ENCODE data around the gene IKBKE. TPM values are rescaled to one million over a fixed set of nuclear protein-coding genes. Genes with fewer than 3 reads are reported as not detected.
A peak's percentile ranks its signal among the peaks of the same experiment; 100 is the strongest.

Gene IKBKE
- total and polyA plus RNA-seq, 10 of the 15 experiments (the other 5 are each of a cell fraction or from before 2014, with no cell fraction given), result 12.8 to 35.1 (median 23.1) TPM

DNA sequence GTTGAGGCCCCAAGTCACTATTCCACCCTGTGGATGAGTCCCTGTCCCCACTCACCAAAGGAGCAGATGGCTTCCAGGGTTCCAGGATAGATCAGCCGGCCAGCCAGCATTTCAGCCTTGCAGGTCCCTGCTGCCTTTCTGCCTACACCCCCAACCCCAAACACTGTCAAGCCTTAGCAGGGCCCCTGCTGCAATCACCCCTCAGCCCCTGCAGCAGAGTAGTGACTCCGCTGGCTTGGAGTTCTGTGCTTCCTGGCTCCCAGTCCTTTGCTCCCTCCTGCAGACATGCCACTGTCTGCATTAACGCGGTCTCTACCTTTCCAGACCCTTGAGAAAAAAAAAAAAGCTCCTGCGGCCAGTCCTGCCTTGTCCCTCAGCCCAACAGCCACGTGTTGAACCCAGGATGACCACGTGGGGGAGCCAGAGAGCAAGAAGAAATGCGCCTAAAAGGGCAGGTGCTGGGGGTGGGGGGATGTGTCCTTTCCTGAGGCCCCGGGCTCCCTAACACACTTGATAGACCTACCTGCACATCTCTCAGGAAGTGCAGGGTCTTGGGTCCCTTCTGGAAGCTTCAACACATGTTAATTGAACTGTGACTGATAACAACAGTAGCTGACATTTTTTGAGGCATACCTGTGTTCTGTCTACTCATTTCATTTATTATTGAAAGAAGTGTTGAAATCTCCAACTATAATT, 74.4 kb downstream of the IKBKE start (continued):
- TF ChIP-seq ZZZ3 (IDR thresholded peaks at IDR 0.05; ENCODE audit: control insufficient read depth, insufficient read length, low read depth), result no peak
- TF ChIP-seq POLR2AphosphoS2 (IDR thresholded peaks at IDR 0.05; ENCODE audit: low read depth, low read length), result no peak
- TF ChIP-seq, protein P1, sequence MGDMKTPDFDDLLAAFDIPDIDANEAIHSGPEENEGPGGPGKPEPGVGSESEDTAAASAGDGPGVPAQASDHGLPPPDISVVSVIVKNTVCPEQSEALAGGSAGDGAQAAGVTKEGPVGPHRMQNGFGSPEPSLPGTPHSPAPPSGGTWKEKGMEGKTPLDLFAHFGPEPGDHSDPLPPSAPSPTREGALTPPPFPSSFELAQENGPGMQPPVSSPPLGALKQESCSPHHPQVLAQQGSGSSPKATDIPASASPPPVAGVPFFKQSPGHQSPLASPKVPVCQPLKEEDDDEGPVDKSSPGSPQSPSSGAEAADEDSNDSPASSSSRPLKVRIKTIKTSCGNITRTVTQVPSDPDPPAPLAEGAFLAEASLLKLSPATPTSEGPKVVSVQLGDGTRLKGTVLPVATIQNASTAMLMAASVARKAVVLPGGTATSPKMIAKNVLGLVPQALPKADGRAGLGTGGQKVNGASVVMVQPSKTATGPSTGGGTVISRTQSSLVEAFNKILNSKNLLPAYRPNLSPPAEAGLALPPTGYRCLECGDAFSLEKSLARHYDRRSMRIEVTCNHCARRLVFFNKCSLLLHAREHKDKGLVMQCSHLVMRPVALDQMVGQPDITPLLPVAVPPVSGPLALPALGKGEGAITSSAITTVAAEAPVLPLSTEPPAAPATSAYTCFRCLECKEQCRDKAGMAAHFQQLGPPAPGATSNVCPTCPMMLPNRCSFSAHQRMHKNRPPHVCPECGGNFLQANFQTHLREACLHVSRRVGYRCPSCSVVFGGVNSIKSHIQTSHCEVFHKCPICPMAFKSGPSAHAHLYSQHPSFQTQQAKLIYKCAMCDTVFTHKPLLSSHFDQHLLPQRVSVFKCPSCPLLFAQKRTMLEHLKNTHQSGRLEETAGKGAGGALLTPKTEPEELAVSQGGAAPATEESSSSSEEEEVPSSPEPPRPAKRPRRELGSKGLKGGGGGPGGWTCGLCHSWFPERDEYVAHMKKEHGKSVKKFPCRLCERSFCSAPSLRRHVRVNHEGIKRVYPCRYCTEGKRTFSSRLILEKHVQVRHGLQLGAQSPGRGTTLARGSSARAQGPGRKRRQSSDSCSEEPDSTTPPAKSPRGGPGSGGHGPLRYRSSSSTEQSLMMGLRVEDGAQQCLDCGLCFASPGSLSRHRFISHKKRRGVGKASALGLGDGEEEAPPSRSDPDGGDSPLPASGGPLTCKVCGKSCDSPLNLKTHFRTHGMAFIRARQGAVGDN (IDR thresholded peaks at IDR 0.05), result no peak
- peak; percentile 77 for TF ChIP-seq ZNF384 (IDR thresholded peaks at IDR 0.05; ENCODE audit: borderline replicate concordance, low read depth, low read length)
- TF ChIP-seq POU2F2 (IDR thresholded peaks at IDR 0.05; ENCODE audit: borderline replicate concordance, low read depth, low read length), result peak; percentile 47; the same call in 1 of the 3 replicates
- TF ChIP-seq, protein P2, sequence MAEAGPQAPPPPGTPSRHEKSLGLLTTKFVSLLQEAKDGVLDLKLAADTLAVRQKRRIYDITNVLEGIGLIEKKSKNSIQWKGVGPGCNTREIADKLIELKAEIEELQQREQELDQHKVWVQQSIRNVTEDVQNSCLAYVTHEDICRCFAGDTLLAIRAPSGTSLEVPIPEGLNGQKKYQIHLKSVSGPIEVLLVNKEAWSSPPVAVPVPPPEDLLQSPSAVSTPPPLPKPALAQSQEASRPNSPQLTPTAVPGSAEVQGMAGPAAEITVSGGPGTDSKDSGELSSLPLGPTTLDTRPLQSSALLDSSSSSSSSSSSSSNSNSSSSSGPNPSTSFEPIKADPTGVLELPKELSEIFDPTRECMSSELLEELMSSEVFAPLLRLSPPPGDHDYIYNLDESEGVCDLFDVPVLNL (IDR thresholded peaks at IDR 0.05; ENCODE audit: low read depth, low read length), result no peak
- TF ChIP-seq CHD2 (IDR thresholded peaks at IDR 0.05; ENCODE audit: borderline replicate concordance, low read depth, low read length), result peak; percentile 59; the same call in 1 of the 2 replicates
- TF ChIP-seq, protein P3, sequence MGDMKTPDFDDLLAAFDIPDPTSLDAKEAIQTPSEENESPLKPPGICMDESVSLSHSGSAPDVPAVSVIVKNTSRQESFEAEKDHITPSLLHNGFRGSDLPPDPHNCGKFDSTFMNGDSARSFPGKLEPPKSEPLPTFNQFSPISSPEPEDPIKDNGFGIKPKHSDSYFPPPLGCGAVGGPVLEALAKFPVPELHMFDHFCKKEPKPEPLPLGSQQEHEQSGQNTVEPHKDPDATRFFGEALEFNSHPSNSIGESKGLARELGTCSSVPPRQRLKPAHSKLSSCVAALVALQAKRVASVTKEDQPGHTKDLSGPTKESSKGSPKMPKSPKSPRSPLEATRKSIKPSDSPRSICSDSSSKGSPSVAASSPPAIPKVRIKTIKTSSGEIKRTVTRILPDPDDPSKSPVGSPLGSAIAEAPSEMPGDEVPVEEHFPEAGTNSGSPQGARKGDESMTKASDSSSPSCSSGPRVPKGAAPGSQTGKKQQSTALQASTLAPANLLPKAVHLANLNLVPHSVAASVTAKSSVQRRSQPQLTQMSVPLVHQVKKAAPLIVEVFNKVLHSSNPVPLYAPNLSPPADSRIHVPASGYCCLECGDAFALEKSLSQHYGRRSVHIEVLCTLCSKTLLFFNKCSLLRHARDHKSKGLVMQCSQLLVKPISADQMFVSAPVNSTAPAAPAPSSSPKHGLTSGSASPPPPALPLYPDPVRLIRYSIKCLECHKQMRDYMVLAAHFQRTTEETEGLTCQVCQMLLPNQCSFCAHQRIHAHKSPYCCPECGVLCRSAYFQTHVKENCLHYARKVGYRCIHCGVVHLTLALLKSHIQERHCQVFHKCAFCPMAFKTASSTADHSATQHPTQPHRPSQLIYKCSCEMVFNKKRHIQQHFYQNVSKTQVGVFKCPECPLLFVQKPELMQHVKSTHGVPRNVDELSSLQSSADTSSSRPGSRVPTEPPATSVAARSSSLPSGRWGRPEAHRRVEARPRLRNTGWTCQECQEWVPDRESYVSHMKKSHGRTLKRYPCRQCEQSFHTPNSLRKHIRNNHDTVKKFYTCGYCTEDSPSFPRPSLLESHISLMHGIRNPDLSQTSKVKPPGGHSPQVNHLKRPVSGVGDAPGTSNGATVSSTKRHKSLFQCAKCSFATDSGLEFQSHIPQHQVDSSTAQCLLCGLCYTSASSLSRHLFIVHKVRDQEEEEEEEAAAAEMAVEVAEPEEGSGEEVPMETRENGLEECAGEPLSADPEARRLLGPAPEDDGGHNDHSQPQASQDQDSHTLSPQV (IDR thresholded peaks at IDR 0.05), result no peak
- TF ChIP-seq, protein P4, sequence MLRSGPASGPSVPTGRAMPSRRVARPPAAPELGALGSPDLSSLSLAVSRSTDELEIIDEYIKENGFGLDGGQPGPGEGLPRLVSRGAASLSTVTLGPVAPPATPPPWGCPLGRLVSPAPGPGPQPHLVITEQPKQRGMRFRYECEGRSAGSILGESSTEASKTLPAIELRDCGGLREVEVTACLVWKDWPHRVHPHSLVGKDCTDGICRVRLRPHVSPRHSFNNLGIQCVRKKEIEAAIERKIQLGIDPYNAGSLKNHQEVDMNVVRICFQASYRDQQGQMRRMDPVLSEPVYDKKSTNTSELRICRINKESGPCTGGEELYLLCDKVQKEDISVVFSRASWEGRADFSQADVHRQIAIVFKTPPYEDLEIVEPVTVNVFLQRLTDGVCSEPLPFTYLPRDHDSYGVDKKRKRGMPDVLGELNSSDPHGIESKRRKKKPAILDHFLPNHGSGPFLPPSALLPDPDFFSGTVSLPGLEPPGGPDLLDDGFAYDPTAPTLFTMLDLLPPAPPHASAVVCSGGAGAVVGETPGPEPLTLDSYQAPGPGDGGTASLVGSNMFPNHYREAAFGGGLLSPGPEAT (IDR thresholded peaks at IDR 0.05; ENCODE audit: low read depth), result 0 out of 2 replicates have a peak, but pooled peaks have one; percentile 31
- no peak for TF ChIP-seq ZNF622 (IDR thresholded peaks at IDR 0.05)
- TF ChIP-seq SPI1 (IDR thresholded peaks at IDR 0.05; ENCODE audit: borderline replicate concordance, insufficient read depth, low read depth, low read length), result no peak
- peak; percentile 98 for TF ChIP-seq RAD21 (IDR thresholded peaks at IDR 0.05; ENCODE audit: insufficient read depth, low read depth, low read length)
- no peak for TF ChIP-seq HCFC1 (IDR thresholded peaks at IDR 0.05; ENCODE audit: low read length)
- TF ChIP-seq NR2F1 (conservative IDR thresholded peaks at IDR 0.05), result no peak
- peak; percentile 72; the same call in 1 of the 2 replicates for TF ChIP-seq TCF12 (IDR thresholded peaks at IDR 0.05; ENCODE audit: low read depth, low read length)
- TF ChIP-seq EP300 (IDR thresholded peaks at IDR 0.05; ENCODE audit: borderline replicate concordance in 1 of 2, control insufficient read depth in 1 of 2, low read depth in 2 of 2, low read length in 2 of 2), result no peak
- TF ChIP-seq POLR2A (IDR thresholded peaks at IDR 0.05; ENCODE audit: low read depth, low read length), result no peak
- no peak for TF ChIP-seq MYB (IDR thresholded peaks at IDR 0.05; ENCODE audit: borderline replicate concordance, low read depth, low read length)
- TF ChIP-seq TBL1XR1 (IDR thresholded peaks at IDR 0.05; ENCODE audit: low read depth, low read length), result no peak

All from GM12878 (cell line).